KOPT-K1 (cell line): ENCODE data around the gene SRRD.

ENCODE experiments used
- H3K27ac ChIP-seq: fragments of 200-600 bp; sonication (generic); 2 replicates; pipeline ENCODE4 v1.5.1; 2016; ENCODE audit warnings: antibody characterized with exemption, mild to moderate bottlenecking, low read depth, low read length; ENCODE audit not compliant: poor library complexity, severe bottlenecking
- H3K36me3 ChIP-seq: fragments of 200-600 bp; sonication (generic); 2 replicates; pipeline ENCODE4 v1.5.1; 2017; ENCODE audit warnings: antibody characterized with exemption, mild to moderate bottlenecking, low read length, moderate library complexity; ENCODE audit not compliant: insufficient read depth
- H3K9me3 ChIP-seq: fragments of 200-600 bp; sonication (generic); 2 replicates; pipeline ENCODE4 v1.5.1; 2017; ENCODE audit warnings: antibody characterized with exemption, low read length, mild to moderate bottlenecking; ENCODE audit not compliant: insufficient read depth, poor library complexity, severe bottlenecking

Gene SRRD

DNA sequence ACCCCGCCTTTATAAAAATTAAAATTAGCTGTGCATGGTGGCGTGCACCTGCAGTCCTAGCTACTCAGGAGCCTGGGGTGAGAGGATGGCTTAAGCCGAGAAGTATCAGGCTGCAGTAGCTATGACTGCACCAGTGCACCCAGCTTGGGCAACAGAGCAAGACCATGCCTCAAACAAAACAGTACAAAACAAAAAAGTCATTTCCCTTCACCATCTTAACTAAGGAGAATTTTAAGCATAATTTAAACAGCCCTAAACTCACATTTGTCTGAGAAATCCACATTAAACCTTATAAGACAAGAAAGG lies 51.9 kb downstream of the SRRD start:
- Histone ChIP-seq H3K27ac (no peak overlapping the region), H3K9me3 (no peaks in the 10 kb centered on the region), H3K36me3 (peaks cover 98% of the 10 kb centered on the region)

DNA sequence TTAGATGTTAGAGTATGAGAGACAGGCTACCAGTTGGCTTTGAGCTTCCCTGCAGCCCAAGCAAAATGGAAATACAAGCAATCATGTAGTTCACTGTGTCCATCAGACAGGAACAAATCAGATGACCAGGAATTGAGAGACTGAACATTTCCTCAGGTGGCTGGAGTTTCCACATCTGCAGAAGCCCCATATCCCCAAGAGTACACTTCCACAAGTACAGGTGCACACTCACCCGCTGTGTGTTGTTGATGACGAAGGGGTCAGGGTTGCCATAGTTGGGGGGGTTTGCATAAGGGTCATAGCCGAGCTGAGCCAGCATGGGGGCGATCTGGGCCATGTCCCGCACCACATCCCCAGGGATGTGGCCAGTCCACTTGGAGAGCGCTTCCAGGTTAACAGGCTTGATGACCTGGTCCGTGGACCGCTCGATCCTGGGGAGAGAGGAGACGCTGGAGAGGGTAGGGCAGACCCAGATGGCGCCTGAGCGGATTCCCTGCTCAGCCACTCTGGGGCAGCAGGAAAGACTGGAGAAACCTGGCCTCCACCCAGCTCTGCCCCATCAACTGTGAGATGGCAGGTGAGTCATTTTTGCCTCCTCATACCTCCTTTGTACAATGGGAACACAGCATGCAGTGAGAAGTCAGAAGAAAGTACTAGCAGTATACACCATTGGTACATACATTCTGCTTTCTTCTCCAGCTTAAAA lies 52.5 kb downstream of the SRRD start:
- no peaks in the 10 kb centered on the region for H3K9me3 ChIP-seq
- H3K27ac ChIP-seq = no peak overlapping the region
- H3K36me3 ChIP-seq = peaks cover 98% of the 10 kb centered on the region

DNA sequence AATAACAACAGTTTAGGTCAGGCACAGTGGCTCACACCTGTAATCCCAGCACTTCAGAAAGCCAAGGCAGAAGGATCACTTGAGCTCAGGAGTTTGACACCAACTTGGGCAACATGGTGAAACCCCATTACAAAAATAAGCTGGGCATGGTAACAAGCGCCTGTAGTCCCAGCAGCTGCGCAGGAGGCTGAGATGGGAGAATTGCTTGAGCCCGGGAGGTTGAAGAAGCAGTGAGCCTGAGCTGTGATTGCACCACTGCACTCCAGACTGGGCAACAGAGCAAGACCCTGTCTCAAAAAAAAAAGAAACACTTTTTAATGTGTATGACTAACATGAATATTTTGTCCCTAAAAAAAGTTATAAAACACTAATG lies 53.1 kb downstream of the SRRD start:
- no peak overlapping the region for H3K27ac ChIP-seq
- H3K9me3 ChIP-seq = no peaks in the 10 kb centered on the region
- H3K36me3 ChIP-seq = peaks cover 98% of the 10 kb centered on the region

GRCh38 chr22:26540119-26540518 lies 56.4 kb downstream of the SRRD start:
- Histone ChIP-seq H3K27ac (no peak overlapping the region), H3K9me3 (no peaks in the 10 kb centered on the region), H3K36me3 (peaks cover 92% of the 10 kb centered on the region)

DNA sequence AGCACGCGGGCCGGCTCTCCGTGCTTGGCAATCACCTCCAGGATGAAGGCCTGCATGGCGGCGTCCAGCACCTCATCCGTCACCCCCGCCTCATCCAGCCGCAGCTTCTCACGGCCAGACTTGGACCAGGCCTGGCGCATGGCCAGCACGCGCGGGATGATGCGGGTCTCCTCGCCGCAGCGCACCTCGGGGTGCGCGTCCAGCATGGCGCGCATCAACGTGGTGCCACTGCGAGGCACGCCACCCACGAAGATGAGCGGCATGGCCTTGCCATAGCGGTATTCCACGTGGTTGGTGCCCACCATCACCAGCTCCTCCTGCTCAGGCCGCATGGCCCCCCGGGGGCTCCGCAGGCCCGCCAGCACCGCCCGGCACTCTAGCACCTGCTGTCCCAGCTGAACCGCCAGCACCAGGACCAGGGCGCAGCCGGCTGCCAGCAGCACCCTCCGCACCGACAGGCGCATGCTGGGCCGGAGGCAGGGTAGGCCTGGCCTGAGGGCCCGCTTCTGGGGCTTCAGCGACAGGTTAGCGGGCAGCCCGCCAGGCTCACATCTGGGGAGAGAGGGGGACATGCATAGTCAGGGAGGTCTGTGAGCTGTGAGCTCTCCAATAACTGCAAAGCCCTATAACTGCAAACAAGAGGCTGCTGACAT lies 57.6 kb downstream of the SRRD start:
- Histone ChIP-seq H3K9me3 (no peaks in the 10 kb centered on the region), H3K36me3 (peaks cover 92% of the 10 kb centered on the region), H3K27ac (no peak overlapping the region)

DNA sequence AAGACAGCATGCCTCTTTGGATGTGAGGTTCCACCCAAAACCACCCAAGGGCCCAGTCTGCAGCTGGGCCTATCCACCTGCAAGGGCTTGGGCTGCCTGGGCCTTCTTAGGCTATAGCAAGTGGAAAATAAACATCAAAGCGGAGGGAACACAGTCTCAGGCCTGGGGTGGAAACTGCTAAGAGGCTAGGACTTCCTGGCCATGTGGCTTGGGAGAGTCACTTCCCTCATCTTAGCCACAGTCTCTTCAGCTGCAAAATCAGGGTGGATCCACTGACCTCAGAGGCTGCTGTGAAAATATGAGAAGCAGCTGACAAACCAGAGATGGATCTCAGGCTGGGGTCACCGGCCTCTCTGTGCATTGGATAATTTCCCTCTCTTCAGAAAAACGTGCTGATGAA lies 59.2 kb downstream of the SRRD start:
- Histone ChIP-seq H3K27ac (peak overlapping the region; percentile 25), H3K36me3 (peaks cover 92% of the 10 kb centered on the region)

More for the DNA sequence above, 59.2 kb downstream of the SRRD start:
- no peaks in the 10 kb centered on the region for H3K9me3 ChIP-seq
